Tibial nerve (tissue), 4 donors: ENCODE results near the gene EIF2S3.

Source experiments
- EP300 ChIP-seq, 2 donors: sonication (generic); formaldehyde crosslinking; IDR thresholded peaks; one replicate each; pipeline ENCODE4 v1.6.1; 2017; ENCODE audit warnings: antibody characterized with exemption in 2 of 2, mild to moderate bottlenecking in 1 of 2
- TF ChIP-seq, protein P1 (sequence below), 5 experiments: fragments of 200-600 bp in 3 of 5; fragments of 450-650 bp in 2 of 5; sonication (generic) in 3 of 5; IDR thresholded peaks; one replicate each; pipeline ENCODE4 v1.5.1; 2016 to 2019; ENCODE audit warnings: antibody characterized with exemption in 5 of 5, mild to moderate bottlenecking in 3 of 5, moderate library complexity in 2 of 5

DNA sequence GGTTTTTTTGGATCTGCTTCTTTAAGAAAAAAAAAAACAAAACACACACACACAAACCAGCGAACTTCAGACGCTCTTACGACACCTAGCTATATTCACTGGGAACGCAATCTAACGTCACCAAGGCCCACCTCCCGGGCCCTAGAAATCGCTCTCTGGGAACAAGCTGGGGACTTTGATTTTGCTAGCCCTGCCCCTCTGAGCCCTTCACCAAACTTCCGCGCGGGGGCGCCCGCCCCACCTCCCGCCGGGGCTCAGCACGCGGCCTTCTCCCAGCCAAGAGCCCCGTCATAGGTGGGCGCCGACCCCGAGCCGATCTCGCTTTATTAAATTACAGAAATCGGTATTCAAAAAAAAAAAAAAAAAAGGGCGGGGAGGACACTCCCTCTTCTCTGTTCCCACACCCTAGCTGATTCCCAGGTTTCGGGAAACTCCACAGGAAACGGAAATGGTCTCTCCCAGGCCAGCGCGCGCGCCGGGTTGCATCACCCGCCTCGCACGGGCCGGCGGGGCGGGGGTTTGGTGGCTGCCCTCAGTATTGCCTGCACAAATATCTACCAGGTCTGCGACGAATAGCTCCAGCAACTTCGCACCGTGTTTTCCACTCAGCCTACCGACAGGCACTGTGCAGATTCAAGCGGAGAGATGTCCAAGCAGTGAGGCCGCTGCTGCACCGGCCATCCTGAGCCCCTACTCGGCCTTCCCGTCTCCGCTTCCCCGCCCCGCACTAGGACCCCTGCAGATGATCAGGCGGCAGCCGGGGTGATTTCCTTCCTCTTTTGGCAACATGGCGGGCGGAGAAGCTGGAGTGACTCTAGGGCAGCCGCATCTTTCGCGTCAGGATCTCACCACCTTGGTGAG is at the start of gene EIF2S3:
- TF ChIP-seq, protein P1, sequence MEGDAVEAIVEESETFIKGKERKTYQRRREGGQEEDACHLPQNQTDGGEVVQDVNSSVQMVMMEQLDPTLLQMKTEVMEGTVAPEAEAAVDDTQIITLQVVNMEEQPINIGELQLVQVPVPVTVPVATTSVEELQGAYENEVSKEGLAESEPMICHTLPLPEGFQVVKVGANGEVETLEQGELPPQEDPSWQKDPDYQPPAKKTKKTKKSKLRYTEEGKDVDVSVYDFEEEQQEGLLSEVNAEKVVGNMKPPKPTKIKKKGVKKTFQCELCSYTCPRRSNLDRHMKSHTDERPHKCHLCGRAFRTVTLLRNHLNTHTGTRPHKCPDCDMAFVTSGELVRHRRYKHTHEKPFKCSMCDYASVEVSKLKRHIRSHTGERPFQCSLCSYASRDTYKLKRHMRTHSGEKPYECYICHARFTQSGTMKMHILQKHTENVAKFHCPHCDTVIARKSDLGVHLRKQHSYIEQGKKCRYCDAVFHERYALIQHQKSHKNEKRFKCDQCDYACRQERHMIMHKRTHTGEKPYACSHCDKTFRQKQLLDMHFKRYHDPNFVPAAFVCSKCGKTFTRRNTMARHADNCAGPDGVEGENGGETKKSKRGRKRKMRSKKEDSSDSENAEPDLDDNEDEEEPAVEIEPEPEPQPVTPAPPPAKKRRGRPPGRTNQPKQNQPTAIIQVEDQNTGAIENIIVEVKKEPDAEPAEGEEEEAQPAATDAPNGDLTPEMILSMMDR (IDR thresholded peaks at IDR 0.05), result peak; percentile 66 to 81 (median 74)
- peak; percentile 61 to 89 for TF ChIP-seq EP300 (IDR thresholded peaks at IDR 0.05)
